Measurements from ENCODE around the gene MBOAT2. TPM values are rescaled to one million over a fixed set of nuclear protein-coding genes. Genes with fewer than 3 reads are reported as not detected.

The MBOAT2 gene
- total and polyA plus RNA-seq, 2 experiments from 2014 or later = 15.9 to 22.7 TPM

DNA sequence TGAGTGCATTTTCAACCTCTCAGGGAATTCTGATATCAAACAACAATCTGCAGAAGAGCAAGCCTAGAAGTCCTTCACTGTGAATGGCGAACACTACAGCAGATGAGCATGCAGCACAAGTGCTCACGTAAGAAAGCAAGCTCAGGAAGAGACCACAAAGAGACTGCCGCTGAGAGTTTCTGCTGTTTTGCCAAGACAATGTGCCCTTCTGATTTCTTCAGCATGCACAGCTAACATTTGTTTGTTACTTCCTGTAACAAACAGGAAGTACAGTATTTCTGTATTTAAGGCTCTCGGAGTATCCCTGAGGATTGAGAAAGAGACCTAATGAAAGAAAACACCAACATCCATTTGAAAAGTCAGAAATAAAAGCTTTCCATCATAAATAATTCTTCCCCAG is 45.9 kb downstream of the MBOAT2 start:
- peaks cover 22% of the 10 kb centered on the region for H3K9me3 Mint-ChIP-seq
- DNase-seq (ENCODE audit: low spot score) = no peak
- no peak overlapping the region for H3K4me3 Mint-ChIP-seq
- H3K9me2 ChIP-seq (ENCODE audit: insufficient read depth) = no peaks in the 10 kb centered on the region
- 0 out of 2 replicates have a peak, but pooled peaks cover 5% of the 10 kb centered on the region for H3K4me1 ChIP-seq (ENCODE audit: insufficient read depth)
- no peaks in the 10 kb centered on the region for H3K27me3 ChIP-seq (ENCODE audit: insufficient read depth)
- H3K4me1 Mint-ChIP-seq = peaks cover 12% of the 10 kb centered on the region; the same call in 2 of the 3 replicates
- peaks cover 31% of the 10 kb centered on the region for H3K36me3 Mint-ChIP-seq (ENCODE audit: low read depth)
- peaks cover 5% of the 10 kb centered on the region for H3K36me3 ChIP-seq (ENCODE audit: insufficient read depth)
- peaks cover 1% of the 10 kb centered on the region for H3K27me3 Mint-ChIP-seq (ENCODE audit: insufficient read depth, low read depth, poor library complexity)
- H3K27ac Mint-ChIP-seq = peak overlapping the region; percentile 57; the same call in 1 of the 2 replicates
- H3K4me3 ChIP-seq = no peak overlapping the region
- no peak overlapping the region for H3K27ac ChIP-seq (ENCODE audit: low read depth)
- no peaks in the 10 kb centered on the region for H3F3A ChIP-seq (replicated peaks; ENCODE audit: low read depth)
- peaks cover 39% of the 10 kb centered on the region for H3K79me2 ChIP-seq (replicated peaks; ENCODE audit: insufficient read depth)
- ATAC-seq = no peak
- H3K4me2 ChIP-seq = peak overlapping the region; percentile 34; the same call in 1 of the 2 replicates
- TF ChIP-seq EZH2phosphoT487 (IDR thresholded peaks at IDR 0.05; ENCODE audit: unreplicated experiment) = no peak
- TF ChIP-seq REST (IDR thresholded peaks at IDR 0.05; ENCODE audit: unreplicated experiment) = no peak
- no peak for TF ChIP-seq POLR2AphosphoS5 (IDR thresholded peaks at IDR 0.05; ENCODE audit: low read depth)
- TF ChIP-seq, protein P1, sequence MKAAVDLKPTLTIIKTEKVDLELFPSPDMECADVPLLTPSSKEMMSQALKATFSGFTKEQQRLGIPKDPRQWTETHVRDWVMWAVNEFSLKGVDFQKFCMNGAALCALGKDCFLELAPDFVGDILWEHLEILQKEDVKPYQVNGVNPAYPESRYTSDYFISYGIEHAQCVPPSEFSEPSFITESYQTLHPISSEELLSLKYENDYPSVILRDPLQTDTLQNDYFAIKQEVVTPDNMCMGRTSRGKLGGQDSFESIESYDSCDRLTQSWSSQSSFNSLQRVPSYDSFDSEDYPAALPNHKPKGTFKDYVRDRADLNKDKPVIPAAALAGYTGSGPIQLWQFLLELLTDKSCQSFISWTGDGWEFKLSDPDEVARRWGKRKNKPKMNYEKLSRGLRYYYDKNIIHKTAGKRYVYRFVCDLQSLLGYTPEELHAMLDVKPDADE (IDR thresholded peaks at IDR 0.05) = no peak
- H2AFZ ChIP-seq = no peak overlapping the region
- no peaks in the 10 kb centered on the region; the same call in 1 of the 2 replicates for H4K20me1 ChIP-seq (replicated peaks; ENCODE audit: insufficient read depth)

DNA sequence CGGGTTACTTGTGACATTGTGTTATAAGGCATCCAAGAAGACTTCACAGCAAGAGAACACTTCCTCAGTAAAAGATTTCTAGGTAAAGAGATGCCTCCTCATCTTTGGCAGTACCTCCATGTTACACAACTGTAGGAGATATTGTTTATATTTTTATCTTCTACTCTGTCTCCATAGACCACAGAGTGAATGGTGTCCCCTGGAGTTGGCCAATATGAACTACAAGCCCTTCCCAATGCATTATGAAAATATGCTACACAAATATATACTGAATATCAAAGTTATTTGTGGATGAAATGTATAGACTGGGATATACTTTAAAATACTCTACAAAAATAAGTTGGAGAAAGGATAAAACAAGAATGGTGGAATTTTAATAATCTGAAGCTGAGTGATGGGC is 46.7 kb downstream of the MBOAT2 start:
- no peaks in the 10 kb centered on the region for H4K20me1 ChIP-seq (replicated peaks; ENCODE audit: insufficient read depth)
- no peaks in the 10 kb centered on the region for H3F3A ChIP-seq (replicated peaks; ENCODE audit: low read depth)
- no peaks in the 10 kb centered on the region for H3K9me2 ChIP-seq (ENCODE audit: insufficient read depth)
- no peak for DNase-seq (ENCODE audit: low spot score)
- H3K4me3 ChIP-seq = no peak overlapping the region
- H2AFZ ChIP-seq = no peak overlapping the region
- Mint-ChIP-seq H3K27me3 (ENCODE audit: insufficient read depth, low read depth, poor library complexity) (peaks cover 1% of the 10 kb centered on the region), H3K9me3 (peaks cover 30% of the 10 kb centered on the region), H3K4me3 (no peak overlapping the region), H3K27ac (no peak overlapping the region), H3K4me1 (peaks cover 12% of the 10 kb centered on the region; the same call in 2 of the 3 replicates), H3K36me3 (ENCODE audit: low read depth) (peaks cover 40% of the 10 kb centered on the region)
- ATAC-seq = no peak
- 0 out of 2 replicates have a peak, but pooled peaks cover 5% of the 10 kb centered on the region for H3K4me1 ChIP-seq (ENCODE audit: insufficient read depth)
- peaks cover 6% of the 10 kb centered on the region for H3K36me3 ChIP-seq (ENCODE audit: insufficient read depth)
- H3K27ac ChIP-seq (ENCODE audit: low read depth) = no peak overlapping the region
- H3K79me2 ChIP-seq (replicated peaks; ENCODE audit: insufficient read depth) = peaks cover 31% of the 10 kb centered on the region
- TF ChIP-seq, protein P2, sequence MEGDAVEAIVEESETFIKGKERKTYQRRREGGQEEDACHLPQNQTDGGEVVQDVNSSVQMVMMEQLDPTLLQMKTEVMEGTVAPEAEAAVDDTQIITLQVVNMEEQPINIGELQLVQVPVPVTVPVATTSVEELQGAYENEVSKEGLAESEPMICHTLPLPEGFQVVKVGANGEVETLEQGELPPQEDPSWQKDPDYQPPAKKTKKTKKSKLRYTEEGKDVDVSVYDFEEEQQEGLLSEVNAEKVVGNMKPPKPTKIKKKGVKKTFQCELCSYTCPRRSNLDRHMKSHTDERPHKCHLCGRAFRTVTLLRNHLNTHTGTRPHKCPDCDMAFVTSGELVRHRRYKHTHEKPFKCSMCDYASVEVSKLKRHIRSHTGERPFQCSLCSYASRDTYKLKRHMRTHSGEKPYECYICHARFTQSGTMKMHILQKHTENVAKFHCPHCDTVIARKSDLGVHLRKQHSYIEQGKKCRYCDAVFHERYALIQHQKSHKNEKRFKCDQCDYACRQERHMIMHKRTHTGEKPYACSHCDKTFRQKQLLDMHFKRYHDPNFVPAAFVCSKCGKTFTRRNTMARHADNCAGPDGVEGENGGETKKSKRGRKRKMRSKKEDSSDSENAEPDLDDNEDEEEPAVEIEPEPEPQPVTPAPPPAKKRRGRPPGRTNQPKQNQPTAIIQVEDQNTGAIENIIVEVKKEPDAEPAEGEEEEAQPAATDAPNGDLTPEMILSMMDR (conservative IDR thresholded peaks at IDR 0.05; ENCODE audit: low read depth in 2 of 2) = peak; percentile 27 to 41
- no peak for TF ChIP-seq EZH2phosphoT487 (IDR thresholded peaks at IDR 0.05; ENCODE audit: unreplicated experiment)
- no peak for TF ChIP-seq STAT1 (IDR thresholded peaks at IDR 0.05; ENCODE audit: unreplicated experiment)
- H3K4me2 ChIP-seq = no peak overlapping the region
- H3K27me3 ChIP-seq (ENCODE audit: insufficient read depth) = no peaks in the 10 kb centered on the region

Data from GM23338 (cell line).